Measurements from ENCODE around the gene PEMT. TPM values are rescaled to one million over a fixed set of nuclear protein-coding genes. Genes with fewer than 3 reads are reported as not detected.

The PEMT gene
- total and polyA plus RNA-seq, 2 experiments from 2014 or later, result 54.8 to 55.2 TPM

- TF ChIP-seq ZNF114 (CRISPR knock-in tag; IDR thresholded peaks at IDR 0.05) (no peak), STAT1 (IDR thresholded peaks at IDR 0.05; ENCODE audit: unreplicated experiment) (no peak), EZH2phosphoT487 (IDR thresholded peaks at IDR 0.05; ENCODE audit: unreplicated experiment) (no peak), EZH2 (IDR thresholded peaks at IDR 0.05; ENCODE audit: low read depth, unreplicated experiment) (no peak)
- TF ChIP-seq, protein P1, sequence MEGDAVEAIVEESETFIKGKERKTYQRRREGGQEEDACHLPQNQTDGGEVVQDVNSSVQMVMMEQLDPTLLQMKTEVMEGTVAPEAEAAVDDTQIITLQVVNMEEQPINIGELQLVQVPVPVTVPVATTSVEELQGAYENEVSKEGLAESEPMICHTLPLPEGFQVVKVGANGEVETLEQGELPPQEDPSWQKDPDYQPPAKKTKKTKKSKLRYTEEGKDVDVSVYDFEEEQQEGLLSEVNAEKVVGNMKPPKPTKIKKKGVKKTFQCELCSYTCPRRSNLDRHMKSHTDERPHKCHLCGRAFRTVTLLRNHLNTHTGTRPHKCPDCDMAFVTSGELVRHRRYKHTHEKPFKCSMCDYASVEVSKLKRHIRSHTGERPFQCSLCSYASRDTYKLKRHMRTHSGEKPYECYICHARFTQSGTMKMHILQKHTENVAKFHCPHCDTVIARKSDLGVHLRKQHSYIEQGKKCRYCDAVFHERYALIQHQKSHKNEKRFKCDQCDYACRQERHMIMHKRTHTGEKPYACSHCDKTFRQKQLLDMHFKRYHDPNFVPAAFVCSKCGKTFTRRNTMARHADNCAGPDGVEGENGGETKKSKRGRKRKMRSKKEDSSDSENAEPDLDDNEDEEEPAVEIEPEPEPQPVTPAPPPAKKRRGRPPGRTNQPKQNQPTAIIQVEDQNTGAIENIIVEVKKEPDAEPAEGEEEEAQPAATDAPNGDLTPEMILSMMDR (conservative IDR thresholded peaks at IDR 0.05; ENCODE audit: low read depth in 2 of 2), result no peak
- DNase-seq (ENCODE audit: low spot score) (no peak), ATAC-seq (no peak)
- H3K36me3 ChIP-seq (ENCODE audit: insufficient read depth), result no peaks in the 10 kb centered on the region
- no peak overlapping the region for H2AFZ ChIP-seq
- no peak overlapping the region for H3K27ac ChIP-seq (ENCODE audit: low read depth)
- no peaks in the 10 kb centered on the region for H3K27me3 ChIP-seq (ENCODE audit: insufficient read depth)
- Mint-ChIP-seq H3K36me3 (ENCODE audit: low read depth) (peaks cover 4% of the 10 kb centered on the region; the same call in 1 of the 3 replicates), H3K4me3 (no peak overlapping the region), H3K27me3 (ENCODE audit: insufficient read depth, low read depth, poor library complexity) (peaks cover 7% of the 10 kb centered on the region), H3K27ac (no peak overlapping the region), H3K4me1 (no peaks in the 10 kb centered on the region; the same call in 2 of the 3 replicates), H3K9me3 (no peaks in the 10 kb centered on the region)
- no peaks in the 10 kb centered on the region for H3K9me2 ChIP-seq (ENCODE audit: insufficient read depth)
- no peak overlapping the region for H3K4me3 ChIP-seq
- H3K4me1 ChIP-seq (ENCODE audit: insufficient read depth), result no peaks in the 10 kb centered on the region
- H3F3A ChIP-seq (replicated peaks; ENCODE audit: low read depth), result no peaks in the 10 kb centered on the region
- no peaks in the 10 kb centered on the region for H4K20me1 ChIP-seq (replicated peaks; ENCODE audit: insufficient read depth)
- no peaks in the 10 kb centered on the region for H3K79me2 ChIP-seq (replicated peaks; ENCODE audit: insufficient read depth)
- no peak overlapping the region for H3K4me2 ChIP-seq
These were observed 17.6 kb downstream of the PEMT start for GRCh38 chr17:17573912-17574311.

GRCh38 chr17:17572010-17572785 lies 19.3 kb downstream of the PEMT start:
- H3K9me2 ChIP-seq (ENCODE audit: insufficient read depth), result no peaks in the 10 kb centered on the region
- H3K4me2 ChIP-seq, result no peak overlapping the region
- H3K4me3 ChIP-seq, result no peak overlapping the region
- H4K20me1 ChIP-seq (replicated peaks; ENCODE audit: insufficient read depth), result no peaks in the 10 kb centered on the region
- peaks cover 10% of the 10 kb centered on the region for H3K27me3 Mint-ChIP-seq (ENCODE audit: insufficient read depth, low read depth, poor library complexity)
- H3K4me3 Mint-ChIP-seq, result no peak overlapping the region
- H3F3A ChIP-seq (replicated peaks; ENCODE audit: low read depth), result no peaks in the 10 kb centered on the region
- no peak overlapping the region for H2AFZ ChIP-seq
- H3K4me1 ChIP-seq (ENCODE audit: insufficient read depth), result no peaks in the 10 kb centered on the region
- H3K36me3 ChIP-seq (ENCODE audit: insufficient read depth), result no peaks in the 10 kb centered on the region
- no peaks in the 10 kb centered on the region; the same call in 1 of the 3 replicates for H3K4me1 Mint-ChIP-seq
- no peaks in the 10 kb centered on the region for H3K9me3 Mint-ChIP-seq
- no peak overlapping the region for H3K27ac ChIP-seq (ENCODE audit: low read depth)
- ATAC-seq (no peak), DNase-seq (ENCODE audit: low spot score) (no peak)
- H3K27ac Mint-ChIP-seq, result no peak overlapping the region; the same call in 1 of the 2 replicates
- H3K79me2 ChIP-seq (replicated peaks; ENCODE audit: insufficient read depth), result no peaks in the 10 kb centered on the region
- H3K27me3 ChIP-seq (ENCODE audit: insufficient read depth), result no peaks in the 10 kb centered on the region
- peaks cover 4% of the 10 kb centered on the region; the same call in 1 of the 3 replicates for H3K36me3 Mint-ChIP-seq (ENCODE audit: low read depth)
- TF ChIP-seq EZH2 (IDR thresholded peaks at IDR 0.05; ENCODE audit: low read depth, unreplicated experiment), result no peak
- no peak for TF ChIP-seq EZH2phosphoT487 (IDR thresholded peaks at IDR 0.05; ENCODE audit: unreplicated experiment)
- no peak for TF ChIP-seq STAT1 (IDR thresholded peaks at IDR 0.05; ENCODE audit: unreplicated experiment)
- TF ChIP-seq, protein P2, sequence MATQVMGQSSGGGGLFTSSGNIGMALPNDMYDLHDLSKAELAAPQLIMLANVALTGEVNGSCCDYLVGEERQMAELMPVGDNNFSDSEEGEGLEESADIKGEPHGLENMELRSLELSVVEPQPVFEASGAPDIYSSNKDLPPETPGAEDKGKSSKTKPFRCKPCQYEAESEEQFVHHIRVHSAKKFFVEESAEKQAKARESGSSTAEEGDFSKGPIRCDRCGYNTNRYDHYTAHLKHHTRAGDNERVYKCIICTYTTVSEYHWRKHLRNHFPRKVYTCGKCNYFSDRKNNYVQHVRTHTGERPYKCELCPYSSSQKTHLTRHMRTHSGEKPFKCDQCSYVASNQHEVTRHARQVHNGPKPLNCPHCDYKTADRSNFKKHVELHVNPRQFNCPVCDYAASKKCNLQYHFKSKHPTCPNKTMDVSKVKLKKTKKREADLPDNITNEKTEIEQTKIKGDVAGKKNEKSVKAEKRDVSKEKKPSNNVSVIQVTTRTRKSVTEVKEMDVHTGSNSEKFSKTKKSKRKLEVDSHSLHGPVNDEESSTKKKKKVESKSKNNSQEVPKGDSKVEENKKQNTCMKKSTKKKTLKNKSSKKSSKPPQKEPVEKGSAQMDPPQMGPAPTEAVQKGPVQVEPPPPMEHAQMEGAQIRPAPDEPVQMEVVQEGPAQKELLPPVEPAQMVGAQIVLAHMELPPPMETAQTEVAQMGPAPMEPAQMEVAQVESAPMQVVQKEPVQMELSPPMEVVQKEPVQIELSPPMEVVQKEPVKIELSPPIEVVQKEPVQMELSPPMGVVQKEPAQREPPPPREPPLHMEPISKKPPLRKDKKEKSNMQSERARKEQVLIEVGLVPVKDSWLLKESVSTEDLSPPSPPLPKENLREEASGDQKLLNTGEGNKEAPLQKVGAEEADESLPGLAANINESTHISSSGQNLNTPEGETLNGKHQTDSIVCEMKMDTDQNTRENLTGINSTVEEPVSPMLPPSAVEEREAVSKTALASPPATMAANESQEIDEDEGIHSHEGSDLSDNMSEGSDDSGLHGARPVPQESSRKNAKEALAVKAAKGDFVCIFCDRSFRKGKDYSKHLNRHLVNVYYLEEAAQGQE (IDR thresholded peaks at IDR 0.05; ENCODE audit: unreplicated experiment), result no peak
- TF ChIP-seq JUNB (IDR thresholded peaks at IDR 0.05; ENCODE audit: unreplicated experiment), result no peak
- TF ChIP-seq ZNF331 (CRISPR knock-in tag; IDR thresholded peaks at IDR 0.05; ENCODE audit: low read depth), result no peak
- no peak for TF ChIP-seq ZNF114 (CRISPR knock-in tag; IDR thresholded peaks at IDR 0.05)
- TF ChIP-seq ETS1 (IDR thresholded peaks at IDR 0.05), result no peak
- TF ChIP-seq NANOG (IDR thresholded peaks at IDR 0.05; ENCODE audit: borderline replicate concordance), result no peak
- TF ChIP-seq, protein P1 (conservative IDR thresholded peaks at IDR 0.05; ENCODE audit: low read depth in 2 of 2), result no peak
- no peak for TF ChIP-seq CREB1 (CRISPR knock-in tag; IDR thresholded peaks at IDR 0.05; ENCODE audit: low read depth)
